SKM-1 treated with dmso at 0.1 percent for 144 hours (cell line): ENCODE data around the gene STK32C.
A peak's percentile ranks its signal among the peaks of the same experiment; 100 is the strongest.
"Not testable (repeated sequence)": the region's sequence is repeated elsewhere in the genome, so short reads cannot be mapped to it uniquely, and the experiment has no call there.

Experiments used
- DNase-seq: peaks from one replicate; lab custom pipeline; 2025; ENCODE audit not compliant: unreplicated experiment; lab: John Stamatoyannopoulos, UW

STK32C gene

DNA sequence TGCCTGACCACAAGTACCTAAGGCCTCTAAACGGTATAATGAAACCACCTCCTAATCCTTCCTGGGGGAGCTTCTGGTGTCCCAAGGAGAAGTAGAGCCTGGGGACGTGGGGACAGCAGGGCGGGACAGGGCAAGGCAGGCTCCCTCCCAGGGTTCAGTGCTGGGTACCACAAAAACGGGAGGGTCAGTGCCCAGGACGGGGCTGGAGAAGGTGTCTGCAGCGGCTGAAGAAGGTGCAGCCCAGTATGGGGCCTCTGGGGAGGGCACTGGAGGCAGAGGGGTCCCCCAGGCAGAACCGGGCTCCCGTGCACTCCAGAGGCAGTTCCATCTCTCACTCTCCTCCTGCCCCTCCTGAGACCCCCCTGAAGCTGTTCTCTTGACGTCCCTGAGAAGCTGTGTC, 74.8 kb downstream of the STK32C start:
- no peak for DNase-seq

DNA sequence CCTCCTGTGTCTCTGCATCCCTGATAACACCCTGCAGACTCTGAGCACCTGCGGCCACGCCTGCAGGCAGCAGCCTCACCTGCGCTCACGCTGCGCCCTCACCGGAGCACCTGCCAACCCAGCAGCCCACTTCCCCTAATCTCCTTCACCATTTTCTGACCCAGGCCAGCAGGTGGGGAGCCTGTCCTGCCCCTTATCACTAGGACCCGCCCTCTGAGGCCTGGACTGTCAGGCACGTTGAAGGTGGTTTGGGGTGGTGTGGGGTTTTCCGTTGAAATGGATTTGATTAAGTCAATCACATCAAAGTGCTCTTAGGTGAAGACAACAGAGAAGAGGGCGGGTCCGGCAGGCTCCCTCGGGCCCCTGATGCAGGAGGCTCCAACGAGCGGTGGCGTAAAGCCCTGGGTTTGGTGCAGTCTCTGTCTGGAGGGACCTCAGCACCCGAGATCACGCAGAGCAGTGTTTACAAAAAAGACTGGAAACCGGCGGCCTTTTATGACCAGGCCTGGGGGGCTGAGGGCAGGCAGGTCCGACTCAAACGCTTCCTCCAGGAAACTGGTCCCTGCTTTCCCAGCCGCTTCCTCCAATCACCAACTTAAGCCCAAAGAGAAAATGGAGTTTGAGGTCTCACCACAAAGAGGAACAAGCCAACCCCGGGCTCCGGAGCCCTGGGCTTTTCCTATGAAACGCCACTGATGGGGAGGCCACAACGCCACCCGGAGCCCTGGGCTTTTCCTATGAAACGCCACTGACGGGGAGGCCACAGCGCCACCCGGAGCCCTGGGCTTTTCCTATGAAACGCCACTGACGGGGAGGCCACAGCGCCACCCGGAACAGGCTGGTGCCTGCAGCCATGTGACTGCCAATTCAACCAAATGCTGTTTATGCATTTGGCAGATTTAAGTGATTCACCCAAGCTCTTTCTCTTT, 75.5 kb downstream of the STK32C start:
- DNase-seq = peak; percentile 68

DNA sequence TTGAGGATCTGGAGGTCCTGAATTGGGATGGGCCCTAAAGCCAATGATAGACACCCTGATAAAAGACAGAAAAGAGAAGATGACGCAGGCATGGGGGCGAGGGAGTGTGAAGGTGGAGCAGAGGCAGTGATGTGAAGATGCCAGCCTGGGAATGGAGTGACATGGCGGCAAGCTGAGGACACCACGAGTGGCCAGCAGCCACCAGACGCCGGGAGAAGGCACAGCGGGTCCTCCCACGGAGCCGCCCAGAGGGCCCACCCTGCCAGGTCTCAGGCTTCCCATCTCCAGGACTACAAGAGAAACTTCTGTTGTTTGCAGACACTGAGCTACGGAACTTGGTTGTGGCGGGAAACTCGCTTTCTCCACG, 76.1 kb downstream of the STK32C start:
- DNase-seq = no peak

DNA sequence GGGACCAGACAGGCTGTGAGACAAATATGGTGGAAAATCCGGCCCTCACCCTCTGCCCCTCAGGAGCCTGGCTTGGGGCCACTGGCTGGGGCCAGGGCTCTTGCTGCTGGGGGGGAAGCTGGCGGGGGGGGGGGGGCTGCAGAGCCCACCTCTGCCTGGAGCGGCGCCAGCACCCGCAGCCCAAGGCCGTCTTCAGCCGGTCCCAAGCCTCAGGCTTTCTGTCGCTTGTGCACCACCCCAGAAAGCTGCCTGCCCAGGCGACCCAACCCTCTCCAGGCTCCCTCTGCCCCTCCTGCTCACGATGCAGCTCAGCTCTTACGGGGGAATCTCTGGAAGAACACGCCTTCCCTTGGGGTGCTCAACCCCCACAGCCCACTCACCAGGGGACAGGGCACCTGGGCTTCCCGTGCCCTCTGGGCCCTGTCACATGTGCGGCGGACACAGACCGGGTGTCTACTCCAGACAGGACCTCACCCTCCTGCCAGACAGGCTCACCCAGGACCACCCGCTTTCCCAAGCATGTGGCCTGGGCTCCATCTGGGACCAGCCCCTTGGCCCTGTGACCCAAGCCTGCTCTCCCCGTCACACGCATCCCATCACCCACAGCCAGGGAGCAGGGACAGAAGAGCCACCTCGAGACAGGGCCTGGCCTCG, 77.1 kb downstream of the STK32C start:
- no peak for DNase-seq

DNA sequence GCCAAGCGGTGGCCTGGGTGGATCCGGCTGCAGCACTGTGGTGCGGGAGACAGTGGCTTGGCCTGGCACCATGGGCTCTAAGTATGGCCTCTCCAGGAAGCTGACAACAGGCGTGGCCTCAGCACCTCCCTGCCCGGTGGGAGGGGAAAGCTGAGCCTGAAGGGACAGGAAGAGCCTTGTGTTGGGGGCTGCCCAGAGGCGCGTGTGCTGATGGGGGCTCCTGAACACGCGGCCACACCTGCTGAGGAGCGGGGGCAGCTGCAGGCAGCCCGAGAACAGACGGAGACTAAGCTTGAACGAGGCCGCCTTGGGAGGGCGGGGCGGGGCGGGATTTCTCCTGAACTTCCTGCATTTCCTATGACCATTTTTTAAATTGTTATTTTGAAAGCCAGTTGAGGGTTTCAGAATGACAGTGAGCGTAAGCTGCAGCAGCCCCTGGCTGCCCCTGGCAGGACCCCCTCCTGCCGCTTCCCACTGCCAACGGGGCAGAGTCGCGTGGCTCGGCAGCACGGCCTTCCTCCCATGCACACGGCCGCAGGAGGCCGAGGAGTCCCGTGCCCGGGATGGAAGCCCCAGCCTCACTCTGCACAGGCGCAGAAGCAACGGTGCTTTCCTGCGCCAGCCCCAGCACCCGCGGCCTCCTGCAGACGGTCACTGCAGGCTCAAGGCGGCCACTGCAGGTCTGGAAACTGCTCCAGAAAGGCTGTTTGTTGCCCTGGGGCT, 77.8 kb downstream of the STK32C start:
- DNase-seq = no peak

DNA sequence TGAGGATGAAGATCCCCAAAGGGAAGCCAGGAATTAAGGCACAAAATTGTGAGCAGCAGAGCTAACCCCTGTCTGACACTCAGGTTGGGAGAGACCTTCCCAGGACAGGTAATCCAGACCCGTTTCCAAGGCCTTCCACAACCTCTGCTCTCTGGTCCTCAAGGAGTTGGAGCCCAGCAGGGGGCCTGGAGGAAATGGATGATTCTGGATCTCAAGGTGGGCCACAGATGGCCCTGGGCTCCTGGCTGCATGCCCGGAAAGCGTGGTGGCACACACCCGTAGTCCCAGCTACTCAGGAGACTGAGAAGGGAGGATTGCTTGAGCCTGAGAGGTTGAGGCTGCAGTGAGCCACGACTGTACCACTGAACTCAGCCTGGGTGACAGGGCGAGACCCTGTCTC, 78.7 kb downstream of the STK32C start:
- DNase-seq = no peak

DNA sequence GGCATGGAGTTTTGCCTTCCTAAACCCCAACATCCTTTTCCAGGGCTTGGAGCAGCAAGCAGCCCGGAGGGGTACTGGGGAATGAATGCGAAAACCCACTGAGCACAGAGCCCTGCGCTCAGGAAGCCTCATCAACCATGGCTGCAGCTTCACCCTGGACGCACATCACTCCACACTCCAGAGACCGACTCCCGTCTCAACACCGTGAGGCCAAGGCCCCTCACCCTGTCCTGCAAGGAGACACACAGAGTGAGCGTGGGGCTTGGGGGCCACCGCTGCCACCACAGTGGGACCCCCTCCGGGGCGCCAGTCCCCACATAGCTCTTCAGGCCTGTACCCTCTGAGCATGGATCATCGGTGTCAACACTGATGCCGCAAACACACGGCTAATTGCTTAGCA, 79.1 kb downstream of the STK32C start:
- no peak for DNase-seq

DNA sequence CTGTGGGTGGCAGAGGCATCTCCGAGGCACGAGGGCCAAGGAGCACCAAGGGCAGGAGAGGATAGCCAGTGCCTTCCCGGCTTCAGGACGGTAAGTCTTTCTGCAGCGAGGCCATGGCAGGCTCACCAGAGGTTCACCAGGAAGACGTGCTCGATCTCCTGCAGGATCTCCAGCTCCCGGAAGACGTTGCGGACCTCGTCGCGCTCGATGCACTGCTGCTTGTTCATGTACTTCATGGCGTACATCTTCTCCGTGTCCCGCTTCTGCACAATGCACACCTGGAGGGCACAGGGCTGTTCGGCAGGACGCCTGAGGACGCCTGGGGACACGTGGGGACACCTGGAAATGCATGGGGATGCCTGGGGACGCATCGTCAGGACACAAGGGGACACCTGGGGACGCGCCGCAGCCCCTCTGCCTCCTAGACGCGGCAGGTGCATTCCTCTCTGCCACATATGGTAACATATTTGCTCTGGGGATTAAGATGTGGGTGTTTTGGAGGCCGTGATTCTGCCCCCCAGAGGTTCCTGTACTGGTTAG, 79.8 kb downstream of the STK32C start:
- DNase-seq = no peak

DNA sequence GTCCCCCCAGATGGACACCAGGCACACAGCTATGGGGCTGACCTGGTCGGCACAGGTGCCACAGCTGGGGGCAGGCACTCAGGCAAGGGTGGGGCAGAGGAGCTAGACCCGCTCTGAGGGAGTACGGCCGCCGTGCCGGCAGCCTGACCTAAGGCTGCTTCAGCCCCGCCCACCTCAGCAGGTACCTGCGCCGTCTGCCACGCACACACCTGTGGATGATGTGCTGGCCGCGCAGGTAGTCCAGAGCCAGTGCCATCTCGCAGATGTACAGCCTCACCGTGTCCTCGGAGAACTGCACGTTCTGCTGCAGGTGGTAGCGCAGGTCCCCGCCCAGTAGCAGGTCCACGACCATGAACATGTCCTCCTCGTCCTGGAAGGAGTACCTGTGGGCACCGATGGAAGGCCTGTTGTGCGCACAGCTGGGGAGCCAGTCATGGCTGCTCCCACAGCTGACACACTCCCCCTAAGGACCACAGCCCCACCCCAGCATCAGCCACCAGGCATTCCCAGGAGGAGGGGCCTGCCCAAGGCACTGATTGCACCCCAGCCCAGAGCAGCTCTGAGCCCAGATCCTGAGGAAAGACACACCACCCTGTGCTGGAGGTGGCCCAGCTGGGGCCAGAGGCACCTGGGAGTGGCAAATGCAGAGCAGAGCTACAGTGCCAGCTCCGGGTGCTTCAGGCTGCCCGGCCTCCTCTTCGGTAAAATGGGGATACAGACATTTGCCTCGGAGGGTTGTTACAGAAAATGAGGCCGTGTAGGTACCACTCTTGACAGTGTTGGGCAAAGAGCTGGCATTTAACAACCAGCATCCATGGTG, 81.0 kb downstream of the STK32C start:
- no peak for DNase-seq

DNA sequence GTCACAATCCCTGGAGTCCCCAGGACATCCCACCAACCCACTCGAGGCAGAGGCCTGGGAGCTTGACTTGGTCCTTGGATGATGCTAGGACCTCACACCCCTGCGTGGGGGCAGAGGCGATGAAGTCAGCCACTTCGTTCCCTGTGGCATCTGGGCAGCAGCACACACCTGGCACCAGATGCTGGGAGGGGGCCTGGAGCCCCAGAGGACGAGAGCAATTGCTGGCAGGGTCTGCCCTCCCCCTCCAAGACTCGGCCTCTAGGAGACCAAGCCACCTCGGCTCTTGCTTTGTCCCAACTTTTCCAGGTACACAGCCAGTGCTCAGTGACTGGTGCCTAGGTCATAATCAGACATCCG, 81.9 kb downstream of the STK32C start:
- no peak for DNase-seq

DNA sequence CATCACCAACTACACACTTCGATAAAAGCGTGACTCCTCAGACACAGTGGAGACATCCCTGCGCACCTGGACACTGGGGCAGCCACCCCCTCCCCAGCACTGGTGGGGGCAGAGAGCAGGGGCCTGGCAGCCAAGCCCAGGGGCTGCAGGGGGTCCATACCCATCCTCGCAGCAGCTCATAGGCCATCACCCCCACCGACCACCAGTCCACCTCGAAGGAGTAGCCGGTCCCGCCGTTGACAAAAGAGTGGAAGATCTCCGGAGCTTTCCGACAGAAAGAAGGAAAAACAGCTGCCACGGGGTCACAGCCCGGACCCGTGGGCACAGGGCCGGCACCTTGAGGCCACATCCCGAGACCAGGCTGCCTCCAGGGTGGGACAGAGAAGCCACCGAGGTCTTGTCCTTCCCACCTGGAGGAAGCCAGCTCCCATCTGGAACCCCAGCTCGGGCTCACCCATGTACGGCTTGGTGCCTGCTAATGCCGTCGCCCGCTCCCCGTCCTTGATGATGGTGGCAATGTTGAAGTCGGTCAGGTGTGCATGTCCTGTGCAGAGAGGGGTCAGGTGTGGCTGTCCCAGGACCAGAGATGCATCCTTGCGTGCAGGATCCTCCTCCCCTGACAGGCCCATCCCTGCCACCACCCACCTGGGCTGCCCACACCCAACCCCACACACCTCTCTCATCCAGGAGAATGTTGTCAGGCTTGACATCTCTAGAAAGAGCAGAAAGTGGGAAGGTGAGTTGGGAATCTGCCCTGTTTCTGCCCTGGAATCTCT, 82.5 kb downstream of the STK32C start:
- DNase-seq = no peak

DNA sequence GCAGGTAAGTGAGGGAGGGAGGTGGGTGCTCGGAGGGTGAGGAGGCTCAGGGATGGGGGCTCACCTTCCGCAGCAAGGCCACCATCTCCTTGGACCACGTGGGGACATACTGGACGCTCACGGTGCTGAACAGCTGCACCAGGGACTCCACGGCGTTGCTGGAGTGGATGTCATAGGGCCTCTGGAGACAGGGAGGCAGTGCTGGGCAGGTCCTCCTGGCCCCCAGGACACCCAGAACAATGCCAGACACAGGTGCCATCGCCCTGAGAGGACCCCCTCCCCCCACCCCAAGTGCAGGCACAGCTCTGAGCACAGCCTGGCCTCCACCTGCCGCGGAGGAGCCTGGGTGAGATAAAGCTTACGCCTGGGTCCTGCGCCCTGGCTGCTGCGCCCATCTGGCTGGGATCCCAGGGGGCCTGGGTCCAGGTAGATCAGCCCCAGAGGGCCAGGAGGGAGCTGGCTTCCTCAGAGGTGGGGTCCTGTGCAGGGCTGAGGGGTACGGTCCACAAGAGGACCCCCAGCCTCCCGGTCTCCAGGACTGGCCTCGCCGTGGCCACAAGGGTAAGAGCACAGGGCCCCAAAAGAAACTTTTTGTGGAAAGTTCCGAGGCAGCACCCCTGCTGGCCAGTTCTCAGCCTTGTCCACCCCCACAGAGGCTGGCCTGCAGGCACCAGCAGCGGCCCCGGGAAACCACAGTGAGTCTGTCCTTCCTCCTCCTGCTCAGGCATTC, 83.2 kb downstream of the STK32C start:
- no peak for DNase-seq

DNA sequence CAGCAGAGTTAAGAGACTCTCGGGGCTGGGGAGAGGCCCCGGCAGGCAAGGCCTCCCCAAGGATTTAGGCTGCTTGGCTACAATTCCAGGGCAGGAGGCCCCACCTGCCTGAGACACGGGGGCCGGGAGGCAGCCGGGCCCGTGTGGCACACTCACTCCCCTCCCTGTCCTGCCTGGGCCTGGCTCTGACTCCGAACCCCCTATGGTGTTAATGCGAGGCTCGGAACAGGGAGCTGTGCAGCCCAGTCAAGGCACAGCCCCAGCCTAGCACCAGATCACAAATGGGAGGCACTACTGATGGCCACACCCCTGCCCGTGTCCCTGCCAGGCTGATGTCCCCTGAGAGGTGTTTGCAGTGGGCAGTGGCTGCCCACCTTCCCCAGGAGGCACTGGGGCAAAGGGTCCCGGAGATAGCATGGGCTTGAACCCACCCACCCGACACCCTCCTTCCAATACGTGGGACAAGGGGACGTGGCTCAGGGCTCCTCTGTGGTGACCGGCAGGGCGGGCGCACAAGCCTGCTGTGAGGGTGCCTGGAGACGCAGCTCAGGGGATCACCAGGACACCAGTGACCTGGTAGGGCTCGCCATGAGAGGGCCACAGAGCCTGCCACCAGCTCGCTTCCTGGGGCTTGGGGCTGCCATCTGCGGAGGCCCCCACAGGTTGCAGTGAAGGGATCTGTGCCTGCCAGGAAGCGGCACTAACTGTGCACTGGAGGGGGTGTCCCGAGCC, 84.0 kb downstream of the STK32C start:
- DNase-seq = no peak

DNA sequence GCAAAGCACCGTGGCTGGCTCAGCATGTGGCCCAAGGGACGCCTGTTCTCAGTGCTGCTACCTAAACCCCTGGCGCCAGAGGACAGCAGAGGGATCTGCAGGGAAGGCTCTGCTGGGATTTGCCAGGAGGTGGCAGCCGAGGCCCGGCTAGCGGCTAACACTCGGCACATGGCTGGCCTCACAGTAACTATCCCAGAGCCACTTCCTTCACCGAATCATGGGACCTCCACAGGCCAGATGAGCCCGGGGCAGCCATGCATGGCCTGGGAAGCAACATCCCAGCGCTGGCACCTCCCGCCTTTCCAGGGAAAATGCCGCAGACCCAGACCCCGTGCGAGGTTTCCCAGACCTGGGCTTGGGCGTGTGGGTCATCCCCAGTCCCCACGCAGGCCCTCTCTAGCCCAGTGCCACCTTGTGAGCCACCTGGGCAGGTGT, 84.6 kb downstream of the STK32C start:
- peak; percentile 92 for DNase-seq

DNA sequence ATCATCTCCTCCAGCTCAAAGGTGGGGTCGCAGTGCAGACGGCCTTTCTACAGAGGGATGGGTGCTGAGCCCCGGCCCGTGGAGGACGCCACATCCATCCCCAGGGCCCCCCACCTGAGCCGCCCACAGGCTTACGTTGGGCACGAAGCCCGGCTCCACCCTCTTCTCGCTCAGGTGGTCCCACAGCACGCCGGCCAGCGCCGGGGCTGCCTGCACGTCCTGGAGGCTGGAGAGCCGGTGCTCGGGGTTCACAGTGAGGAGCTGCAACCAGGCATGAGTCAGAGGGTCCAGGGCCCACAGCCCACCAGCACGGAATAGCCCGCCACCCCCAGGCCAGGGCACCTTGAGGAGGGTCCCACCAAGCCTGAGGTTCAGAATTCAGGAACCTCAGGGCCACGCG, 85.0 kb downstream of the STK32C start:
- DNase-seq = no peak

DNA sequence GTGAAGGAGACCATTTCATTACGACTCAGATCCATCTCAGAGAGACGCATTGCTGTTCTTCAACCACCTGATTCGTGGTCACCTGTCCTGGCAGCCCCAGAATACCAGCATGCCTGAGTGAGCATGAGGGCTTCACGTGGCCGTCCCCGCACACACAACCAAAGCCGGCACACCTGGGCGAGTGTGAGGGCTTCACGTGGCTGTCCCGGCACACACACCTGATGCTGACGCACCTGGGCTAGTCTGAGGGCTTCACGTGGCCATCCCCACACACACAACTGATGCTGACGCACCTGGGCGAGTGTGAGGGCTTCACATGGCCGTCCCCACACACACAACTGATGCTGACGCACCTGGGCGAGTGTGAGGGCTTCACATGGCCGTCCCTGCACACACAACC, 86.8 kb downstream of the STK32C start:
- DNase-seq = not testable (repeated sequence)

DNA sequence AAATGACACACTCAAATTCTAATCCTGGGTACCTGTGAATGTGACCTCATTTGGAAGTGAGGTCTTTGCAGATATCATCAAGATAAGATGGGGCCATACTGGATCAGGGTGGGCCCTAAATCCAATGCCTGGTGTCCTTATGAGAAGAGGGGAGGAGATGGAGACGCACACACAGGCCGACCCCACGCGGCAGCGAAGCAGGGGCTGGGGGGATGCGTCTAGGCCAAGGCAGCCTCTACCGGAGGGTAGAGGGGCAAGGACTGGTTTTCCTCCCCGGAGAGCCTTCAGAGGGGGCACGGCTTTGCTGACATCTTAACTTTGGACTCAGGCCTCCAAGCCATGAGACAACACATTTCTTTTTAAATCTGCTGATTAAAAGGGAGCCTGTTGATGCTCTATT, 87.7 kb downstream of the STK32C start:
- no peak for DNase-seq

DNA sequence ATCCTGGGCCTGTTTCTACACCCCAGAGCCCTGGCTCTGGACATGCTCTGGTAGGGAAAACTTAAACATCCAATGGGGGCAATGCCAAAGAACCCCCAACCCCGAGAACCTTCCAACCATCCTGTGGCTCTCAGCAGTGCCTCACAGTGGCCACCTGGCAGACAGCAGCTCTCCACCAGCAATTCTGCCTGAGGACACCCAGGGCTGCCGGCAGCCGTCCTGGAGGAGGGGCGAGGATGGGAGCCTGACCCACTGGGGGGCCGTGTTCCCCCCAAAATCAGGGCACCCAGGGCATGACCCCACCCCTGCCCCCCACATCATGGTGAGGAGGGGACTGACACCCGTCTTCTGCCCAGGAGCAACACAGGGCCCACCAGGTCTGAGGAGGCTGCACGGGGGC, 88.3 kb downstream of the STK32C start:
- no peak for DNase-seq

DNA sequence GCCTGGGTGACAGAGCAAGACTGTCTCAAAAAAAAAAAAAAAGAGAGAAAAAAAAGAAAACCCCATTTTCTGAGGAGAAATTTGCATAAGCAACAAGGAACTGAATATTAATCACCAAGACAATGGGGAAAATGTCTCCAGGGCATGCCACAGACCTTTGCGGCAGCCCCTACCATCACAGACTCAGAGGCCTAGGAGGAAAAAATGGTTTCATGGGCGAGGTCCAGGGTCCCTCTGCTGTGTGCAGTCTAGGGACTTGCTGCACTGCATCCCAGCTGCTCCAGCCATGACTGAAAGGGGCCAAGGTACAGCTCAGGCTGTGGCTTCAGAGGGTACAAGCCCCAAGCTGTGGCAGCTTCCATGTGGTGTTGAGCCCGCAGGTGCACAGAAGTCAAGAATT, 91.3 kb downstream of the STK32C start:
- DNase-seq = not testable (repeated sequence)
